Measurements from ENCODE around the gene PACRGL. TPM values are rescaled to one million over a fixed set of nuclear protein-coding genes. Genes with fewer than 3 reads are reported as not detected.

Gene PACRGL
- polyA plus RNA-seq, 1 of the 3 experiments (the other 2 are of a cell fraction) = 11.8 TPM

GRCh38 chr4:20696815-20697214 is 3.4 kb upstream of the PACRGL start:
- no peak for DNase-seq
- H3K4me2 ChIP-seq = no peak overlapping the region
- H3K79me2 ChIP-seq (ENCODE audit: insufficient read depth) = peaks cover 15% of the 10 kb centered on the region
- no peaks in the 10 kb centered on the region for H3K36me3 ChIP-seq (replicated peaks in 1 of 2; ENCODE audit: control insufficient read depth in 1 of 2, insufficient read depth in 2 of 2, low read length in 1 of 2)
- ChIA-PET CTCF (interaction anchor here (1.6 kb wide), 1 partner anchor 11 kb away, joined by 6 read pairs; no protein-coding TSS in a partner anchor), POLR2A (no interaction called here)
- H3K9me3 ChIP-seq = no peaks in the 10 kb centered on the region
- no peaks in the 10 kb centered on the region for H3K27me3 ChIP-seq (ENCODE audit: insufficient read depth)
- no peaks in the 10 kb centered on the region for H4K20me1 ChIP-seq (ENCODE audit: insufficient read depth)
- no peaks in the 10 kb centered on the region for H3K9me2 ChIP-seq
- no peak overlapping the region for H3K27ac ChIP-seq (ENCODE audit: low read depth in 2 of 2, low read length in 1 of 2)
- peaks cover 4 to 12% of the 10 kb centered on the region in 2 experiments; a peak in 3 of 4 replicates for H3K4me1 ChIP-seq (ENCODE audit: control insufficient read depth in 1 of 2, insufficient read depth in 2 of 2, low read depth in 1 of 2, low read length in 1 of 2)
- no peak overlapping the region for H2AFZ ChIP-seq (ENCODE audit: low read depth)
- TF ChIP-seq NRF1 (IDR thresholded peaks at IDR 0.05; ENCODE audit: low read depth, low read length) = no peak
- no peak for TF ChIP-seq GATA2 (CRISPR knock-in tag; IDR thresholded peaks at IDR 0.05)
- no peak for TF ChIP-seq MEF2A (IDR thresholded peaks at IDR 0.05; ENCODE audit: borderline replicate concordance, low read depth)
- TF ChIP-seq RCOR1 (IDR thresholded peaks at IDR 0.05; ENCODE audit: low read length) = no peak
- TF ChIP-seq IRF3 (IDR thresholded peaks at IDR 0.05; ENCODE audit: low read depth, low read length) = no peak
- no peak for TF ChIP-seq MXI1 (IDR thresholded peaks at IDR 0.05; ENCODE audit: low read depth, low read length)
- TF ChIP-seq ZBTB33 (IDR thresholded peaks at IDR 0.05; ENCODE audit: borderline replicate concordance, low read depth) = no peak
- TF ChIP-seq GABPA (IDR thresholded peaks at IDR 0.05; ENCODE audit: low read depth) = no peak
- TF ChIP-seq TEAD4 (IDR thresholded peaks at IDR 0.05; ENCODE audit: borderline replicate concordance, insufficient read depth) = no peak
- no peak for TF ChIP-seq FOXM1 (IDR thresholded peaks at IDR 0.05; ENCODE audit: low read depth)
- 89% methylated on average over 1 of the region's 1 CpG for WGBS (ENCODE audit: low lambda C conversion rate)
- H3K9ac ChIP-seq = no peak overlapping the region
- no peak overlapping the region for H3K4me3 ChIP-seq (ENCODE audit: low read depth in 2 of 2, low read length in 1 of 2)
- H3F3A ChIP-seq (replicated peaks; ENCODE audit: insufficient read depth) = peaks cover 5% of the 10 kb centered on the region

GRCh38 chr4:20698382-20698781 is 1.9 kb upstream of the PACRGL start:
- no peaks in the 10 kb centered on the region for H3K9me2 ChIP-seq
- no peak overlapping the region for H3K4me2 ChIP-seq
- no peak for DNase-seq
- H3F3A ChIP-seq (replicated peaks; ENCODE audit: insufficient read depth) = peaks cover 5% of the 10 kb centered on the region
- H3K9ac ChIP-seq = no peak overlapping the region
- TF ChIP-seq NRF1 (IDR thresholded peaks at IDR 0.05; ENCODE audit: low read depth, low read length) (no peak), SMC3 (IDR thresholded peaks at IDR 0.05; ENCODE audit: low read depth, low read length) (no peak), NFIC (IDR thresholded peaks at IDR 0.05; ENCODE audit: borderline replicate concordance) (no peak), EZH2phosphoT487 (IDR thresholded peaks at IDR 0.05; ENCODE audit: borderline replicate concordance, low read depth) (no peak), RAD21 (IDR thresholded peaks at IDR 0.05; ENCODE audit: low read length) (no peak), MEF2A (IDR thresholded peaks at IDR 0.05; ENCODE audit: borderline replicate concordance, low read depth) (no peak), FOXM1 (IDR thresholded peaks at IDR 0.05; ENCODE audit: low read depth) (no peak), ELF1 (IDR thresholded peaks at IDR 0.05) (no peak), ZBTB33 (IDR thresholded peaks at IDR 0.05; ENCODE audit: borderline replicate concordance, low read depth) (no peak), GATA2 (CRISPR knock-in tag; IDR thresholded peaks at IDR 0.05) (no peak)
- H3K4me3 ChIP-seq (ENCODE audit: low read depth in 2 of 2, low read length in 1 of 2) = no peak overlapping the region
- CTCF ChIA-PET = interaction anchor here (1.1 to 2.1 kb wide), 2 partner anchors 10 to 13 kb away, joined by 6 to 7 read pairs; no protein-coding TSS in a partner anchor
- WGBS (ENCODE audit: low lambda C conversion rate) = 96% methylated on average over 4 of the region's 4 CpGs
- H2AFZ ChIP-seq (ENCODE audit: low read depth) = no peak overlapping the region
- H4K20me1 ChIP-seq (ENCODE audit: insufficient read depth) = no peaks in the 10 kb centered on the region
- no peaks in the 10 kb centered on the region for H3K27me3 ChIP-seq (ENCODE audit: insufficient read depth)
- H3K9me3 ChIP-seq = no peaks in the 10 kb centered on the region
- H3K79me2 ChIP-seq (ENCODE audit: insufficient read depth) = peaks cover 31% of the 10 kb centered on the region
- H3K27ac ChIP-seq (ENCODE audit: low read depth in 2 of 2, low read length in 1 of 2) = no peak overlapping the region
- peaks cover 6 to 12% of the 10 kb centered on the region in 2 experiments; a peak in 3 of 4 replicates for H3K4me1 ChIP-seq (ENCODE audit: control insufficient read depth in 1 of 2, insufficient read depth in 2 of 2, low read depth in 1 of 2, low read length in 1 of 2)
- POLR2A ChIA-PET = interaction anchor here (1.3 kb wide), 1 partner anchor 13 kb away, joined by 4 read pairs; no protein-coding TSS in a partner anchor
- H3K36me3 ChIP-seq (replicated peaks in 1 of 2; ENCODE audit: control insufficient read depth in 1 of 2, insufficient read depth in 2 of 2, low read length in 1 of 2) = peaks cover 0 to 5% of the 10 kb centered on the region in 2 experiments
